Effector memory CD4-positive, alpha-beta T cell (primary cell): ENCODE measurements around the gene PRRG3.

Source experiments
- DNase-seq, 3 donors: peaks; one replicate each; pipeline ENCODE4 v3.0.0-alpha.2; 2020
- H3K27ac ChIP-seq: 2 replicates; pipeline ENCODE4 v1.7.0; 2013; ENCODE audit warnings: mild to moderate bottlenecking, low read length, moderate library complexity; ENCODE audit not compliant: insufficient read depth, poor library complexity, severe bottlenecking
- H3K27me3 ChIP-seq: replicated peaks from 2 replicates; pipeline ENCODE4 v1.7.0; 2013; ENCODE audit warnings: mild to moderate bottlenecking, low read length; ENCODE audit not compliant: insufficient read depth, control insufficient read depth, poor library complexity, severe bottlenecking
- H3K36me3 ChIP-seq: 2 replicates; pipeline ENCODE4 v1.7.0; 2013; ENCODE audit warnings: mild to moderate bottlenecking, low read length, moderate library complexity; ENCODE audit not compliant: control insufficient read depth, insufficient read depth
- H3K4me1 ChIP-seq: 2 replicates; pipeline ENCODE4 v1.7.0; 2013; ENCODE audit warnings: low read length, mild to moderate bottlenecking; ENCODE audit not compliant: control insufficient read depth, insufficient read depth, poor library complexity, severe bottlenecking
- H3K4me3 ChIP-seq: 2 replicates; pipeline ENCODE4 v1.7.0; 2013; ENCODE audit warnings: low read length, low read depth, mild to moderate bottlenecking; ENCODE audit not compliant: insufficient read depth, poor library complexity, severe bottlenecking
- H3K9me3 ChIP-seq: 2 replicates; pipeline ENCODE4 v1.7.0; 2013; ENCODE audit warnings: mild to moderate bottlenecking, low read length, moderate library complexity; ENCODE audit not compliant: control insufficient read depth

The PRRG3 gene

DNA sequence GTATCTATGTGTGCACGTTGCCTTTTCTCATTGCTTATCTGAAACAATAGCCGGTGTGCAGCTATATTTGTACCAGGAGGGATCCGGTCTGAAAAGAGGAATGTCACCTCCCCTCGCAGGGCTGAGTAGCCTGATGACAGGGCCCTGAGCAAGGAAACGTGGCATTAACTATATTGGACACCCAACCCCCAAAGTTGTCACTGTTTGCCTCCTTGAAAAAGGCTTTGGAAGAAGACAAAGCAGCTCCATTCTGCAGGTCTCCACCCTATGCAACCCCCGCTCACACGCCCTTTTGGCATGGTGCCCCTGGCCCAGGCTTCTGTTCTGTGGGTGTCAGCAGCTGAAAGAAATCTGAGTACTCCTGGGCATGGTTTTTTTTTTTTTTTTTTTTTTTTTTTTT is 8.2 kb downstream of the PRRG3 start:
- no peak overlapping the region for H3K27ac ChIP-seq
- no peaks in the 10 kb centered on the region for H3K27me3 ChIP-seq
- no peaks in the 10 kb centered on the region for H3K9me3 ChIP-seq
- DNase-seq: no peak
- no peaks in the 10 kb centered on the region for H3K36me3 ChIP-seq
- no peak overlapping the region for H3K4me3 ChIP-seq
- H3K4me1 ChIP-seq: no peaks in the 10 kb centered on the region

- Histone ChIP-seq H3K27me3 (no peaks in the 10 kb centered on the region), H3K4me3 (no peak overlapping the region), H3K9me3 (no peaks in the 10 kb centered on the region), H3K4me1 (no peaks in the 10 kb centered on the region), H3K27ac (no peak overlapping the region), H3K36me3 (no peaks in the 10 kb centered on the region)
- DNase-seq: no peak
These were observed 8.9 kb downstream of the PRRG3 start for GRCh38 chrX:151704041-151704663.

GRCh38 chrX:151708821-151709220 is 13.6 kb downstream of the PRRG3 start:
- no peaks in the 10 kb centered on the region for H3K27me3 ChIP-seq

GRCh38 chrX:151710457-151710856 is 15.2 kb downstream of the PRRG3 start:
- no peaks in the 10 kb centered on the region for H3K36me3 ChIP-seq
- no peak overlapping the region for H3K4me3 ChIP-seq
- H3K27me3 ChIP-seq: no peaks in the 10 kb centered on the region
- H3K9me3 ChIP-seq: no peaks in the 10 kb centered on the region
- no peak for DNase-seq
- H3K27ac ChIP-seq: no peak overlapping the region
- H3K4me1 ChIP-seq: no peaks in the 10 kb centered on the region

More at GRCh38 chrX:151708821-151709220, 13.6 kb downstream of the PRRG3 start:
- H3K4me1 ChIP-seq: no peaks in the 10 kb centered on the region
- no peaks in the 10 kb centered on the region for H3K9me3 ChIP-seq
- no peak for DNase-seq
- no peak overlapping the region for H3K4me3 ChIP-seq
- no peak overlapping the region for H3K27ac ChIP-seq
- no peaks in the 10 kb centered on the region for H3K36me3 ChIP-seq

DNA sequence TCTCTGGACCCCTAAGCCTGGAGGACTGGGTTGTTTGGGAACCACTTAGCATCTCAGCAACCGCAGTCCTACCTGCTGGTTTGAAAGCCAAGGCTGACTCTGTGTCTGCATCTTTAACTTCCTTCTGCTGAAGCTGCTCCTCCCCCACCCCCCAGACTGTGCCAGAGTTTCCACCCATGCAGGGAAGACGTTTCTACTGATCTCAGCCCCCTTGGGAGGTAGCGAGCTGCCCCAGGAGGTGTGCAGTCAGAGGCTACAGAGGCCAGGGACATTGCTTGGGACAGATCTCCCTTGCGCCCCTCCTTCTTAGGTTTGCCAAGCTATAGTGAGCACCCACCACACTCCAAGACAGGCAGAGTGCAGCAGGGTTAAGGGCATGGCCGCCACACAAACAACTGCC is 15.9 kb downstream of the PRRG3 start:
- H3K9me3 ChIP-seq: no peaks in the 10 kb centered on the region
- no peak for DNase-seq
- H3K4me1 ChIP-seq: no peaks in the 10 kb centered on the region
- no peak overlapping the region for H3K4me3 ChIP-seq
- no peaks in the 10 kb centered on the region for H3K36me3 ChIP-seq
- no peaks in the 10 kb centered on the region for H3K27me3 ChIP-seq
- H3K27ac ChIP-seq: no peak overlapping the region

GRCh38 chrX:151711787-151712186 is 16.5 kb downstream of the PRRG3 start:
- no peaks in the 10 kb centered on the region for H3K9me3 ChIP-seq
- no peak overlapping the region for H3K4me3 ChIP-seq
- DNase-seq: no peak
- H3K4me1 ChIP-seq: no peaks in the 10 kb centered on the region
- H3K27ac ChIP-seq: no peak overlapping the region
- no peaks in the 10 kb centered on the region for H3K36me3 ChIP-seq
- no peaks in the 10 kb centered on the region for H3K27me3 ChIP-seq

GRCh38 chrX:151712253-151712652 is 17.0 kb downstream of the PRRG3 start:
- no peak for DNase-seq
- no peaks in the 10 kb centered on the region for H3K36me3 ChIP-seq
- H3K9me3 ChIP-seq: no peaks in the 10 kb centered on the region
- no peaks in the 10 kb centered on the region for H3K27me3 ChIP-seq
- no peak overlapping the region for H3K4me3 ChIP-seq
- no peak overlapping the region for H3K27ac ChIP-seq
- H3K4me1 ChIP-seq: no peaks in the 10 kb centered on the region

- H3K4me1 ChIP-seq: no peaks in the 10 kb centered on the region
- no peak overlapping the region for H3K27ac ChIP-seq
- H3K27me3 ChIP-seq: no peaks in the 10 kb centered on the region
- no peaks in the 10 kb centered on the region for H3K36me3 ChIP-seq
- no peak for DNase-seq
- no peak overlapping the region for H3K4me3 ChIP-seq
- no peaks in the 10 kb centered on the region for H3K9me3 ChIP-seq
These were observed 18.6 kb downstream of the PRRG3 start for GRCh38 chrX:151713849-151714248.

DNA sequence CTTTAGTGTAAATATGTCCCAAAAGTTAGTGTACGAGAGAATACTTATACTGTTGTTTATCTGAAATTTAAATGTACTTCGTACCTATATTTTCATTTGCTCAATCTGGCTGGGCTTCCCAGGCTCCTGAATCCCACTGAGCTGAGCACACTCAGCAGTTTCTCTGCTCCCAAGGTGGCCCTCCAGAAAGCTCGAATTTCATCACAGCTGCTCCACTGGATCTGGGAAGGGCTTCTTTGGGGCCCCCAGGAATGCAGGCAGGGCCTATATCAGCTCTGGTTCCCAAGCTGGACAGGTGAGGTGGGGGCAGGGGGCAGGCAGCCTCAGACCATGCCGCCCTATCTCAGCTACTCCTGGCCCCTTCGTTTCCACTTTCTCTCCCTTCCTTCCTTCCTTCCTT is 19.1 kb downstream of the PRRG3 start:
- Histone ChIP-seq H3K27me3 (no peaks in the 10 kb centered on the region), H3K36me3 (no peaks in the 10 kb centered on the region), H3K4me1 (no peaks in the 10 kb centered on the region), H3K9me3 (no peaks in the 10 kb centered on the region), H3K27ac (no peak overlapping the region), H3K4me3 (no peak overlapping the region)
- DNase-seq: no peak

GRCh38 chrX:151715752-151716151 is 20.5 kb downstream of the PRRG3 start, which contains the start of gene FATE1:
Gene FATE1, plus strand, starts transcription at chrX:151716035. Its CDS starts 85 bp downstream, at chrX:151716120.
- H3K9me3 ChIP-seq: no peaks in the 10 kb centered on the region
- H3K27ac ChIP-seq: no peak within 1 kb of the TSS
- DNase-seq: no peak
- H3K4me1 ChIP-seq: no peaks in the 10 kb centered on the region
- H3K27me3 ChIP-seq: no peaks in the 10 kb centered on the region
- no peaks in the 10 kb centered on the region for H3K36me3 ChIP-seq
- no peak within 1 kb of the TSS for H3K4me3 ChIP-seq
